Central memory CD8-positive, alpha-beta T cell (primary cell): Measurements from ENCODE around the gene SLC24A3.

Experiments used
- ATAC-seq: fragments of 150-1000 bp; cut with Tn5 transposase; replicated peaks from 2 replicates; pipeline ENCODE4 v1.10.0; 2022; ENCODE audit warnings: mild to moderate bottlenecking, moderate FRiP score, moderate number of reproducible peaks; ENCODE audit not compliant: poor library complexity, severe bottlenecking; ENCODE audit errors: extremely low read depth
- DNase-seq, 2 donors: peaks; one replicate each; pipeline ENCODE4 v3.0.0; 2021; ENCODE audit warnings: low spot score in 2 of 2
- H3K27ac Mint-ChIP-seq: one replicate; pipeline ENCODE4 v1.8.0; 2022; ENCODE audit warnings: low read depth, mild to moderate bottlenecking, moderate library complexity, mixed read lengths
- H3K27me3 Mint-ChIP-seq: one replicate; pipeline ENCODE4 v1.8.0; 2022; ENCODE audit warnings: mixed read lengths
- H3K36me3 Mint-ChIP-seq: one replicate; pipeline ENCODE4 v1.8.0; 2022; ENCODE audit warnings: mild to moderate bottlenecking, moderate library complexity, mixed read lengths; ENCODE audit not compliant: insufficient read depth
- H3K4me1 Mint-ChIP-seq: one replicate; pipeline ENCODE4 v1.8.0; 2022; ENCODE audit warnings: mixed read lengths
- H3K4me3 Mint-ChIP-seq: one replicate; pipeline ENCODE4 v1.8.0; 2022; ENCODE audit warnings: mild to moderate bottlenecking, moderate library complexity, mixed read lengths
- H3K9me3 Mint-ChIP-seq: one replicate; pipeline ENCODE4 v1.8.0; 2022; ENCODE audit warnings: mixed read lengths

SLC24A3 gene

GRCh38 chr20:19302714-19303113, 90.3 kb downstream of the SLC24A3 start:
- no peaks in the 10 kb centered on the region for H3K4me1 Mint-ChIP-seq
- no peak for ATAC-seq
- H3K27ac Mint-ChIP-seq: no peak overlapping the region
- DNase-seq: no peak
- H3K4me3 Mint-ChIP-seq: no peak overlapping the region
- H3K27me3 Mint-ChIP-seq: peaks cover 13% of the 10 kb centered on the region
- H3K36me3 Mint-ChIP-seq: no peaks in the 10 kb centered on the region
- peaks cover 8% of the 10 kb centered on the region for H3K9me3 Mint-ChIP-seq

DNA sequence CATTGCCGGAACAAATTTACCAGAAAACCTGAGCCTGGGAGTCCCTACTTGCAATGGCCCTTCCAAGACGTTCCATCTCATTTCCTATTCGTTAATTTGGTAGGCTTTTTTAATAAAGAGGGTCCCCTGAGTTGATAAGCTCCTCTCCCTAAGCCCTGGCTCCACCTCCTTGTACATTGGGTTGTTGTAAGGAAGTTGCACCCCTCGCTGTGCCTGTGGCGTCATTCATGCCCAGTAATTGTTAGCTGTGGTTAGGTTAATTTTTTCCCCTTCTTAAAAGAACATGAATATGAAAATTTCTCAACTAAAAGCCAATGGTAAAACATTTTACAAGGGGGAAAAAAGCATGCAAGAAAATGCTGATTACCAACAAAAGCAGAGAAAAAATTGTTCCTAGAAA, 91.9 kb downstream of the SLC24A3 start:
- Mint-ChIP-seq H3K27me3 (no peaks in the 10 kb centered on the region), H3K4me1 (no peaks in the 10 kb centered on the region), H3K36me3 (no peaks in the 10 kb centered on the region), H3K27ac (no peak overlapping the region), H3K4me3 (no peak overlapping the region), H3K9me3 (peaks cover 5% of the 10 kb centered on the region)
- ATAC-seq (no peak), DNase-seq (no peak)

DNA sequence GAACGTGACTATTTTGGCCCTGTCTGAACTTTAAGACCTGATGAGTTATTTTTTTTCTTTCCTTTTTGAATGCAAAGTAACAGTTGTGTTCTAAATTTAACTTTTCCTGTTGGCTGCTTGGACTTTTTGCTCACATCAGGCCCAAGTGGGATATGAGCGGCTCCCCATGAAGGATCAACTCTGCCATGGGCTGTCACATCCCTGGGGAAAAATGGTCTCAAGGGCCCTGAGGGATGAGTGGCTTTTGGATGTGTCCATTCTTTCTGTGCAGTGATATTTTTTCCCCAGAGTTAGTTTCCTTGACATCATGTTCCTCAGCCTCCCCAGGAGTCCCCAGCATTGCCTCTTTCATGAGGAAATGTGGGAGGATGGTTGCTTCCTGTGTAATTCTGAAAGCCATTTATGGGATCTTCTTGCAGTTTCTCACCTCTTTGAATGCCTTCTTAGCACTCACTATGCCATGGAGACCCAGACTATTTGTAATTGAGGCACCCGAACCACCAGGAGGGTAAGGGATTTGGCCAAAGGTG, 92.5 kb downstream of the SLC24A3 start:
- Mint-ChIP-seq H3K9me3 (peaks cover 5% of the 10 kb centered on the region), H3K27me3 (no peaks in the 10 kb centered on the region), H3K4me1 (no peaks in the 10 kb centered on the region), H3K36me3 (no peaks in the 10 kb centered on the region), H3K4me3 (no peak overlapping the region), H3K27ac (no peak overlapping the region)
- no peak for ATAC-seq
- no peak for DNase-seq

GRCh38 chr20:19308146-19308545, 95.7 kb downstream of the SLC24A3 start:
- H3K9me3 Mint-ChIP-seq: peaks cover 3% of the 10 kb centered on the region
- H3K27me3 Mint-ChIP-seq: no peaks in the 10 kb centered on the region
- ATAC-seq (no peak), DNase-seq (no peak)
- no peak overlapping the region for H3K27ac Mint-ChIP-seq
- H3K4me3 Mint-ChIP-seq: no peak overlapping the region
- H3K36me3 Mint-ChIP-seq: no peaks in the 10 kb centered on the region
- H3K4me1 Mint-ChIP-seq: no peaks in the 10 kb centered on the region

DNA sequence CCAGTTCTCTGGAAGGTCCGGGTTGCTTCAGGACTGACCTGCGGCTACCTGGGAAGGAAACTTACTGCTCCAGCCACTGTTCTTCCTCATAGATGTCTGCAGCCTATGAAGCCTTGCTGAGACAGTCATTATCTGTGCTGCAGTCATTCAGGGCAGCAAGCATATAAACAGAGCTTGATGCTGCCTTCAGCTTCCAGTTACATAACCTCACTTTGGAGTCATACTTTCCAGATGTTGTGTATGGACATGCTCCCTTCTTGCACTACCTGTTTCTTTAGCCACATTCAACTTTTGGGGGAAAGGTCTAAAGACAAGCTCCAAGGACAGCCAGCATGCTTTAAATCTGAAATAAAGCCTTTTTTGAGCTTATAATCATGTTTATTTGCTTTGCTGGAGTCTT, 98.1 kb downstream of the SLC24A3 start:
- no peak overlapping the region for H3K4me3 Mint-ChIP-seq
- no peaks in the 10 kb centered on the region for H3K9me3 Mint-ChIP-seq
- no peak for DNase-seq
- no peaks in the 10 kb centered on the region for H3K4me1 Mint-ChIP-seq
- ATAC-seq: no peak
- no peaks in the 10 kb centered on the region for H3K27me3 Mint-ChIP-seq
- no peak overlapping the region for H3K27ac Mint-ChIP-seq
- no peaks in the 10 kb centered on the region for H3K36me3 Mint-ChIP-seq

DNA sequence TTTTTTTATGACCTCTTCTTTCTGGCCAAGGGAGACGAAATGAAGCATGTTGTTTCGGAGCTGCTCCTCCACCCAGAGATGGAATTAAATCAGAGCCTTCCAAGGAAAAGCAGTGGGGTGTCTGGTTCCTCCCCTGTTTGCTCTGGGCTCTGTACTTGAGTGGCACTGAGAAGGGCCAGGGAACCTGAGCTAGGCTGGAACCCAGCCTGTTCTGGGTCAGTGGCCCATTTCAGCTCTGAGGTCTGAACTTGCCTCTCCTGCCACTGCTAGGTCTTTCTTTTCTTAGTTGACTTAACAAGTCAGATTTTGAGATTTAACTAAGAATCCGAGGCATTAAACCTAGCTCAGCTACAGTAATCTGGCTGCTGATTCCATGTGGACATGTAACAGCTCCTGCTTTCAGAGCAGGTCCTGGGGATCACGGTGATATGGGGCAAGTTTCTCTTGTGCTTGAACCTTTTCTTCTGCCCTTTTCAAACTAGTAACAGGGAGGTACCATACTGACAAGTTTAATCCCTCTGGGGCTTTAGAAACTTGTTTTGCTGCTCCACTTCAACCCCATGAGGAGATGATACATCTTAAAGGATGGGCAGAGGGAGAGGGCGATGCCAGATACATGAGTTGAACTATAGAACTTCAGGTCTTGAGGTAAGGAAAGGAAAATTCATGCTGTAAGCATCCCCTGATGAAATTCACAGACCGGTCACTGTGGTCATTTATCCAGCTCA, 101.1 kb downstream of the SLC24A3 start:
- DNase-seq (no peak), ATAC-seq (no peak)
- Mint-ChIP-seq H3K27me3 (no peaks in the 10 kb centered on the region), H3K36me3 (no peaks in the 10 kb centered on the region), H3K9me3 (no peaks in the 10 kb centered on the region), H3K27ac (no peak overlapping the region), H3K4me3 (no peak overlapping the region), H3K4me1 (no peaks in the 10 kb centered on the region)

- no peak overlapping the region for H3K27ac Mint-ChIP-seq
- no peaks in the 10 kb centered on the region for H3K27me3 Mint-ChIP-seq
- H3K36me3 Mint-ChIP-seq: peaks cover 2% of the 10 kb centered on the region
- no peak overlapping the region for H3K4me3 Mint-ChIP-seq
- DNase-seq (no peak), ATAC-seq (no peak)
- H3K9me3 Mint-ChIP-seq: no peaks in the 10 kb centered on the region
- H3K4me1 Mint-ChIP-seq: no peaks in the 10 kb centered on the region
These were observed 102.2 kb downstream of the SLC24A3 start for GRCh38 chr20:19314621-19315020.

GRCh38 chr20:19317237-19318069, 105.0 kb downstream of the SLC24A3 start:
- Mint-ChIP-seq H3K36me3 (peaks cover 2% of the 10 kb centered on the region), H3K4me3 (no peak overlapping the region), H3K9me3 (no peaks in the 10 kb centered on the region), H3K27me3 (no peaks in the 10 kb centered on the region), H3K27ac (no peak overlapping the region), H3K4me1 (no peaks in the 10 kb centered on the region)
- DNase-seq (no peak), ATAC-seq (no peak)

DNA sequence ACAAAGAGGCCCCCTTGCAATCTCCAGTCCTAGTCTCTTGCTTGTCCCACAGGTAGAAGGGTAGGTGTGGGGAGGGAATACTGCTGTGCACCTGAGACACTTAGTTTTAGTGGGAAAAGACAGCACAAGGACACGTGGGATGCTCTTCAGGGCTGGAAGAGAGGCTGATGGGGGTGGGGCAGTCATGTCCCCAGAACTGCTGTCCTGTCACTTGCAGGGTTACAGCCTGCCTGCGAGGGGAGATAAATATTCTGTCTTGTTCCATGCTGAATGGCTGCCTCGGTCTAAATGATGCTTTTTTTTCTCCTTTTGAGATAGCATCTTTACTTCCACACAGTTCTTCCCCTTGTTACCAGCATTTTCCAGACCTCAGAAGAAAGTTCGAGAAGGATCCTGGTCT, 106.2 kb downstream of the SLC24A3 start:
- no peak overlapping the region for H3K4me3 Mint-ChIP-seq
- H3K9me3 Mint-ChIP-seq: no peaks in the 10 kb centered on the region
- H3K27me3 Mint-ChIP-seq: no peaks in the 10 kb centered on the region
- DNase-seq (no peak), ATAC-seq (no peak)
- no peaks in the 10 kb centered on the region for H3K4me1 Mint-ChIP-seq
- H3K27ac Mint-ChIP-seq: no peak overlapping the region
- peaks cover 2% of the 10 kb centered on the region for H3K36me3 Mint-ChIP-seq

- ATAC-seq: no peak
- H3K36me3 Mint-ChIP-seq: peaks cover 2% of the 10 kb centered on the region
- H3K4me3 Mint-ChIP-seq: no peak overlapping the region
- no peaks in the 10 kb centered on the region for H3K27me3 Mint-ChIP-seq
- no peaks in the 10 kb centered on the region for H3K9me3 Mint-ChIP-seq
- no peaks in the 10 kb centered on the region for H3K4me1 Mint-ChIP-seq
- H3K27ac Mint-ChIP-seq: no peak overlapping the region
- DNase-seq: no peak
These were observed 107.6 kb downstream of the SLC24A3 start for GRCh38 chr20:19320005-19320404.

GRCh38 chr20:19321176-19321575, 108.7 kb downstream of the SLC24A3 start:
- Mint-ChIP-seq H3K36me3 (peaks cover 2% of the 10 kb centered on the region), H3K4me1 (no peaks in the 10 kb centered on the region), H3K4me3 (no peak overlapping the region), H3K27ac (no peak overlapping the region), H3K27me3 (no peaks in the 10 kb centered on the region), H3K9me3 (no peaks in the 10 kb centered on the region)
- DNase-seq (no peak), ATAC-seq (no peak)

- Mint-ChIP-seq H3K4me3 (no peak overlapping the region), H3K4me1 (no peaks in the 10 kb centered on the region), H3K27ac (no peak overlapping the region), H3K36me3 (peaks cover 2% of the 10 kb centered on the region), H3K27me3 (no peaks in the 10 kb centered on the region), H3K9me3 (no peaks in the 10 kb centered on the region)
- ATAC-seq (no peak), DNase-seq (no peak)
These were observed 109.9 kb downstream of the SLC24A3 start for GRCh38 chr20:19322061-19322985.
